22Rv1 (cell line): ENCODE results near the gene FSIP1.

Source experiments
- CTCF ChIP-seq: fragments of 450-650 bp; IDR thresholded peaks from 2 replicates; pipeline ENCODE4 v1.5.1; 2017; ENCODE audit warnings: mild to moderate bottlenecking
- ZFX ChIP-seq: fragments of 450-650 bp; IDR thresholded peaks from 2 replicates; pipeline ENCODE4 v1.6.1; 2017; ENCODE audit warnings: antibody characterized with exemption, borderline replicate concordance

GRCh38 chr15:39680868-39681267 is 101.8 kb downstream of the FSIP1 start:
- TF ChIP-seq CTCF (no peak), ZFX (no peak)
